Activated T-cell treated with anti-CD3 and anti-CD28 coated beads, Interleukin-2, amount 50 U/mL, for 48 hours (primary cell): ENCODE data around the gene WWOX.

Experiments used
- DNase-seq, 2 experiments: peaks; one replicate each; pipeline ENCODE4 v3.0.0-alpha.2; 2020

The WWOX gene

DNA sequence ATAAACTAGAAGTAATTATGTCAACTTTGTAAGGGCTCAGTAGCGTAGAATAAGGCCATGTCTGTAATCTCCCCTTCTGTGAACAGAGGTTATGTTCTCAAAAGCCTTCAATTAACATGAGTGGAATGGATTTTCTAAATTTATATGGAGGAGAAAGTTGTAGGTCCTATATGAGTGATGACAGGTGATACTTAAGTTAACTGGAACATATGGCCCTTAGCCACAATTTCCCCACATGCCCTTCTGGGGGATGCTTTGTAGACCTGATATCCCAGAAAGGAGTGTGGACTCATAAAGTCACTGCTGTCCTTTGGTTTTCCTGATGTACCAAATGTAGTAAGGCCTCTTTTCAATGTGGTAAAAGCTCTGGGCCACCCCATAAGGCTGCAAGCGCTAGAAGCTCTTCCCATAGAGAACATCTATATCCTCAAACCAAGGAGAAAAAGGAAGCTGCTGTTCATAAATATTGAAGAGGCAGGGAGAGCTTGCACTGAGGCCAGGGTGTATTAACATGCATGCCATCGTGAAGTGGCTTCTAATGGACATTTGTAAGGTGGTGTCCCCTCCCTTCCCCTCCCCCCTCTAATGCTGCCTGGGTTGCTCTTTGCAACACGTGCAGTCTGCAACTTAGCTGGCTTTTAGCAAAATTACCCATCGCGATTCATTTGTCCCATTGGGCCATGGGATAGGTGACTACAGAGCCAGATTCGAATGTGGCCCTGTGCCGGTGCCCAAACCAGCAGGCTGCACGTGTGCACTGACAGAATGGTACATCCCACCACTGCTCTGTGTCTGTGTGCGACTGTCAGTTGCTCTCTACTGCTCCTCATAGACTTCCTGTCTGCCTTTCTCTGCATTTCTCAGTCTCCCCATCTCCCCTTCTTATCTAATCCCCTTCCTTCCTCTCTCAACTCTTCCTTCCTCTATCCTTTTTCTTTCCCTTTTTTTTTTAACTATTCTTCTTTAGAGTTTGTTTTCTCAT is 269.0 kb downstream of the WWOX start:
- DNase-seq, result no peak

DNA sequence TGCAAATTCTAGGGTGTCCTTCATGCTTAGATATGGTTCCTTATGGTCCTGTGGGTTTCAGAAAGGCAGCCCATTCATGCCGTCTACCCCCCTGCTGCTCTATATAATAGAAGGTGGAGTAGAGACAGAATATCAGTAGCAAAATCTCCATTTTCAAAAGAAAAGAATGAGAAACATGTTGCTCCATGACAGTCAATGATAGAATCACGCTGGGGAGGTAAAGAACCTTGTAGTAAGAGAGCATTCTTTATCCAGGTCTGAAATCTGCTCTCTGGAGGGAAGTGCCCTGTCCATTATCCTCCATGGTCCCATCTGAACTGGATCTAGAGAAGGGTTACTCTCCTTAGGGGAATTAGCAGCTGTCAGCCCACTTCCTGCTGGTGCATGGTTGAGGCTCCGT is 272.8 kb downstream of the WWOX start:
- DNase-seq, result no peak

DNA sequence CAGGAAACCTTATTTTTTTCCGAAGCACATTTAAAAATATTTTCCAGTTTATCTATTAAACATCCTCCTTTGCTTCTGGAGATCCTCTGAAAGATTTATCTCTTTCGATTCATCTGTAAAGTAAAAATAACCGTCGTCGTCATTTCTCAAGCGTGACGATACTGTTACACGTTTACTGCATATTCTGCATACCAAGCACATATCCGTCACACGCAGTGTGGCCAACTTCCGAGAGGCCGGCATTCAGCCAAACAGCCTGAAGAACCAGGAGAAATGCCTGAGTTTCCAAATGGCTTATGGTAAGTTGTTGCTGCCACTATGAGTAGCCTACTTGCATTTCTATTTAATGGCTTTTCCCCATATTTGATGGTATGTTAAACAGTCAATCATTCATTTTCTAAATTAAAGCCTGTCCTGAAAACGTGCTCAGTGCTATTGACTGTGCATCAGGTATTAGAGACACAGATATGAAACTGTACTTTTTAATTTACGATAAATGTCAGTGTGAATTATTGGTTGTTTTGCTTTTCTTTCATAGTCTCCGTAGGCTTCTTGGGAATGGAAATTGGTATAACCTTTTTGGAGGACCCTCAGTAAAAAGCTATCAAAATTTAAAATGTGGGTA is 275.7 kb downstream of the WWOX start:
- no peak for DNase-seq

DNA sequence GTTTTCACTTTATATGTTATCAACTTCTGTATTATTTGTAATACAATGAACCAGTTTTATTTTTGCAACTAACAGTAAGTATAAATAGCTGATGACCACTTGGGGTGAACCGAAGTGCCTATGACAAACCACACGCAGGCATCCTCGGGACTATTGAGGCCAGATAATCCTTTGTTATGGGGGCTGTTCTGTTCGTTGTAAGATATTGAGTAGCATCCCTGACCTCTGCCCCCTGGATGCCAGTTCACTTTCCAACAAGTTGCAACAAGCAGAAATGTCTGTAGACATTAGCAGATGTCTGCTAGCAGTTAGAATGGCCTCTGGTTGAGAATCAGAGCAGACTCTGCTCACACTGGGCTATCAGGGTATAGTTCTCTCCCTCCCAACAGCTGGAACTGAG is 277.0 kb downstream of the WWOX start:
- DNase-seq, result no peak

DNA sequence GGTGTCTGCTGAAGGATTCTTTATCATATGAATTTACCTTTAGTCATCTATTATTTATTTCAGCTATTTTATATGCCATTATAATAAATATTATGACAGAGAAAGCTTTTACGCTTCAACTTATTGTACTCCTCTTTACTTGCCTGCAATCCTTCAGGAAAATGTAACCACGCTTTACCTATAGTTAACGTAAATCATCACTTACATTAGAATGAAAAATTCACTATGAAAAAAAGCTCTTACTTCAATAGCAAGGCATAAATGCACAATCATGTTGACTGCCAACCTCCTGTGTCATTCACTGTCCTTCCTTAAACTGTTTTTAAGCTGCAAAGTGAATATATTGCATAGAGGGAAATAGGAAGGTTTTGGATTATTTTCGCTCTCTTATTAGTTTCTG is 277.9 kb downstream of the WWOX start:
- no peak for DNase-seq

DNA sequence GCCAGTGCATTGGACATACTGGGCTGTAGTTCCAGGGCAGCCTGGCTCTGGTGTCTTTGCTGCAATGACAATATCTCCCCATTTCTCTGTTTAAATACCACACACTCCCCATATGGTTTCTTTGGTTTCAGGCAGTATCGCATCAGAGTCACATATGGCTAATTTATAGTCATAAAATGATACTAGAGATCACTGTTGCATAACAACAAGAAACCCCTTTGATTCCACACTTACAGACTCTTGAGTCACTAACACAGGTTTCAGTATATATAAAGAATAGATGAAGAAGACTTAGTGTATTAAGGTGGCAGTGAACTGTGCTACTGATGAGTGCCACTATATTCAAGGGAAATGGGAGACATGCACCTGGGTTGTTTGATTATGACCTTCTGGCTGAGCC is 281.6 kb downstream of the WWOX start:
- DNase-seq, result no peak

DNA sequence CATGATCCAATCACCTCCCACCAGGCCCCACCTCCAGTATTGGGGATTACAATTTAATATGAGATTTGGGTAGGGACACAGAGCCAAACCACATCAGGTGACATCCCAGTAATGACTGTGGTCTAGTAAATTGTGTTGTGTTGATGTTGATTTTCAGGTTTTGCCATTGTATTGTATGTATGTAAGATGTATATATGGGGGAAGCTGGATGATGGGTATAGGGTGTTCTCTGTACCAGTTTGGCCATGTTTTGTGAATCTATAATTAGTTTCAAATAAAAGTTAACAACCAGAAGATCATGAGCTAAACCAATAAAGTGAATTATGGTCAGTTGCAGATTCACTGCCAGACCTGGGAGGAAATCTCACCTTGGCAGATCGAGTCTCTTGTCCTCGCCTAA is 283.7 kb downstream of the WWOX start:
- DNase-seq, result no peak

DNA sequence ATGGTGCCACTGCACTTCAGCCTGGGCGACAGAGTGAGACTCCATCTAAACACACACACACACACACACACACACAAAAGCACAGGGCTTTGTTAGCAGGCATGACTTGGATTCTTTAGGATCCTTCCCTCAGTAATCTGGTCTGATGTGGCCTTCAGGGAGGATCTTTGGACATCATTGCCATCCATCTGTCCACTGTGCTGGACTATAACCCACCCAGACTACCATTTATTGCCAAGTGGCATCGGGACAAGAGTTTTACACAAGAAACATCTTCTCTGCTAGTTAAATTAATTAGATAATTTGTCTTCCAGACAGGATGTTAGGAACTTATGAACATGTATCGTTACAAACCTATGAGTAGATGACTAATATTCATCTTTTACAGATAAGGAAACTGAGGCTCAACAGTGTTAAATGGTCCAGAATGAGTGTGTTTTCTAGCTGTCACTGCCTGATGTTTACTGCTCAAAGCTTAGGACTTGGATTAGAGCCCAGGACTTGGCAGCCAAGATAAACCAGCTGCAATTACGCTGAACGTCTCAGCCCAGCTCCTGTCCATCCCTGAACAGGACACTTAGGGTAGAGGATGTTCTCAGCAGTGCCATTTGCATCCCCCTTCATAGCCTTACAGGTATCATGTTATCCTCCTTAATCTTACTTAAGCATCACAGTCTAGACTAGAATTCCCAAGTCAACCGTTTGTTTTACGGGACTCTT is 285.8 kb downstream of the WWOX start:
- no peak for DNase-seq

DNA sequence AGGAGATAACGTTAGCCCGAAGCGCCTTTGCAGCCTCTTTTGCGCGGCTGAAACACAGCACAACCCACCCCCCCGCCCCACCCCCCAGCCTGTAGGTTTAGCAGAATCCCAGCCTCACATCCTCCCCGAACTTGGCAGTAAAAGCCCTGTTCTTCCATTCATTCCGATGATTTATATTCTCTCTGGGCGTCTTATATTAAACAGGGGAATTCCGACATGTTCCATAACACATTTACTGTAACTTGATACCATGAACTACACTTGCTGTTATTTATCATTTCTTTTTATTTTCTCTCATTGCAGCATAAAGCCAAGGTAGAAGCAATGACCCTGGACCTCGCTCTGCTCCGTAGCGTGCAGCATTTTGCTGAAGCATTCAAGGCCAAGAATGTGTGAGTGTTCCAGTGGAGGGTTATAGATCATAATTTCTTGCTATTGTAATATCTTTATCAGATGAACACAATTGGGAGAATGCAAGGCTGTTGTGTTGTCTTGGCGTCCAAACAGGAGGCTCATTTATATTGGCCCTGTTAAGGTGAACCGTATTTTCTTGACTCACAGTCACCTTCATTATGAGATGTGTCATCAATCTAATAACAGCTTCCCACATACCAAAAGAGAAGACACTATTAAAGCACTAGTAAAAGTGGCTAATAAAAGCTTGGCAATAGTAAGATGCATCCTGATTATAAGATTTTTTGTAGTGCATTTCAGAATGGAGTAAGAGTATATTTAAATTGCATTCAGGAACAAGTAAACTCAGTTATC is 287.3 kb downstream of the WWOX start:
- DNase-seq, result no peak

DNA sequence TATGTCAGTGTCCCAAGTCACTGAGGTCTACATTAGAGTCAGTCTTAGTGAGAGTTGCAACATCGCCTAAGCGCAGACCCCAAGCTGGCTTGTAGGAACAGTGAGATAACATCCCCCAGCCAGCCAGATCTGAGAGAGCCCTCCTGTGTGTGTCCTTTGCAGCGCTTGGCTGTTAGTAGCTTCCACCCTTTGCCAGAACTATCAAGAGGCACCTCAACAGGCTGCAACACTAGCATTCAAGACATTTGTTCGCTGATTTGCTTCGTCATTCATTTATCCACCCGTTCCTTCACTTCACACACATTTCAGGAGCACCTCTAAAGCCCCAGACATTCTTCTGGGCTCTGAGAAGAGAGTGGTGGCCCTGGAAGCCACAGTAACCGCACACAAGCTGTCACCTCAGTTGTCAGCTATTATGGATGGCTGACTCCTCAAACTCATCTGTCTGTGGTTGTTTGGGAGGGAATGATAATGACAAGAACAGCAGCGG is 289.6 kb downstream of the WWOX start:
- DNase-seq, result no peak

DNA sequence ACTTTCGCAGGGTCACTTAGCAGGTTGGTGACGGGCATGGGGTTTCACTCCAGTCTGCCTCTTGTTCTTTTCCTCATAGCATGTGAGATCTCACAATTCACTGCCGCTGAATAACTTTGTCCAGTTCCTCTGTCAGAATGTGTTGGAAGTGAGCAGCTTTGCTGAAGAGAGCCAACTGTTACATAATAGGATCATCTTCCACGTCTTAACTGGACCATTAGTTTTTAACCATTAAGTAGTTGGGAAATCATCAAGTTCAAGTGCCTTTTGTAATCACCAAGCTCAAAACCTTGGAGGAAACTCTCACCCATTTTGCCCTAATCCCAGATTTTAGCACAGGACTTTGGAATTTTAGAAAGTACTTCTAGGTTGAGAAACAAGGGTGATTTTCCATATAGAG is 290.6 kb downstream of the WWOX start:
- no peak for DNase-seq

DNA sequence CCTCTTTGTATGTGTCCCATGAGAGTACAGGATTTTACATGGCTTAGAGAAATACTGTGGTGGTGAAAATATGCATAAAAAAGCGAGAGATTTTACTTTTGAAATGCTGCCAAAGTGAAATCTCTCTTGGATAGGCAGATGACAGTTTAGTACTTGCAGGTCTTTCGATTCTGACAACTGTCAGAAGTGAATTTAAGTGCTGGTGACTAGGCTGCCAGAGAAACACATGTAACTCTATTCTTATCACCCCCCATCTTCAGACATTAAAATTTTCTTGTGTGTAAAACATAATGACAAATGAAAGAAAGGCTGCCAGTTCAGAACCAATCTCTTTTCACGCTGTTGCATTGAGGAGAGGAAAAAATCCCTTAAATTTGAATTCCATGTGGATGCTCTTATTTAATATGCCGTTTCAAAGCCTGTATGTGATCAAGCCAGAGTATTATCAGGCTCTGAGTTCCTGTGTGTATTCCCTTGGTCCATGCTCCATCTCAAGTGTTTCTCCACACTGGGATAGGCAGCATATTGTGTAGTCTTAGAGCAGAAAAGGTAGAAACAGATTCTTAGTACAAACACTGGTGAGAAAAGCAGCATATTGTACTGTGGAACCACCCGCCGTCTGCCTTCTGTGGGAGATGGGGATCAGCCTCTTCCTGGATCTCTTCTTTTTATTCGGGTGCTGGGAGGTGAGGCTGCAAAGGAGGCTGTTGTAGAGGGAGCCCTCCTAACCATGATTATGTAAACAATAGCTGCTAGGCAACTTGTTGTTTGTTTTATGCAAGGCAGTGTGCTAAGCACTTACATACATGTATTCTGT is 291.3 kb downstream of the WWOX start:
- DNase-seq, result no peak

DNA sequence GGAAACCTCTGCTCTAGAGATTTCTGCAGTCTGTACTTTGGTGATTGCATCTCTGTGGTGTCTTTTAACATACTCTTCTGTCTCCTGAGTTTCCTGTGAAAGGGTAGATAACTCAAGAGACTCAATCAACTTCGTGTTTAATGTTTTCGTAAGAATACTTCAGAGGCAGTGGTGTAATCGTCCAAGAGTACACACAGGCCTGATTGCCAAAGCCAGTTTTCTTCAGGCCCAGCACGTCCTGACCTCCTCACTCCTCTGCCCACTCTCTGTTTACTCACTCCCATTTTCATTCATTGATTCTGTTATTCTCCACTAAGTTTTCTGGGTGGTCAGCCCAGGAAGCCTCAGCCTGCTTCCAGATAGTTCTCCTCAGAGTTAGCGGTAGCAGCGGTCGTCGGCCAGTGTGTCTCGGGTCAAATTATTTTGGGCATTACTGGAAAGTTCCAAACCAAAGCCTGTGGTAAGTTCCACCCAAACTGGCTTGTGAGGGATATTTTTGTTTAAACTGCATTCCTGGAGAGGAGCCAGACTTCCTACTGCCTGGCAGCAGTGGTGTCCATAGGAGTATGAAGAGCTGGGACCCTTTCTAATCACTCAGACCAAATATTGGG is 293.2 kb downstream of the WWOX start:
- no peak for DNase-seq

DNA sequence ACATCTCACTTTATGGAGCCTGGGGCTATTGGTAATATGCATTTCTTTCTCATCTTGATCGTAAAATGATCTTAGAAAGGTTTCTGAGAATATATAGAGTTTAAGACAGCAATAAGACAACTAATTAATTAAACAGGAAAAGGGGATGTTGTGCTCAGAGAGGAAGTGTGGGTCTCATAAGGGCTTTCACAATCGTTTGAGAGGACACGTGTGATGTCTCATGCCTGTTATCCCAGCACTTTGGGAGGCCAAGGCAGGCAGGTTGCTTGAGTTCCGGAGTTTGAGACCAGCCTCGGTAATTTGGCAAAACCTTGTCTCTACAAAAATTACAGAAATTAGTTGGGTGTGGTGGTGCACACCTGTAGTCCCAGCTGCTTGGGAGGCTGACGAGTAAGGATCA is 295.6 kb downstream of the WWOX start:
- DNase-seq, result no peak

DNA sequence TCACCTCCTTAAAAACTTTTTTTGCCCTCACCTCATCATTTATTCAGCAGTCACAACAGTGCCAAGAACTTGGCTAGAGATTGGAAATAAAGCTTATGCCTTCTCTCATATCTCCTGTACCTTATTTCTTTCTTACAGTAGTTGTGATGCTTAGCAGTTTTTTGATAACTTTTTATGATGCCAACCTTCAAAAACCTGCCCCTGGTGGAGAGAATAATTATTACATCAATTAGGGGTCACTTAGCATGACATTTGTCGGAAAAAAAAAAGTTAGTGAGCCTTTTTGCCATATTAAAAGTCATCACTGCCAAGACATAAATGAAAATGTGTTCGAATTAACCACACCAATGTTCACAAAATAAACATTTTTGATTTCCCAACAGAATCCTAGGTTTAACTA is 296.6 kb downstream of the WWOX start:
- no peak for DNase-seq

DNA sequence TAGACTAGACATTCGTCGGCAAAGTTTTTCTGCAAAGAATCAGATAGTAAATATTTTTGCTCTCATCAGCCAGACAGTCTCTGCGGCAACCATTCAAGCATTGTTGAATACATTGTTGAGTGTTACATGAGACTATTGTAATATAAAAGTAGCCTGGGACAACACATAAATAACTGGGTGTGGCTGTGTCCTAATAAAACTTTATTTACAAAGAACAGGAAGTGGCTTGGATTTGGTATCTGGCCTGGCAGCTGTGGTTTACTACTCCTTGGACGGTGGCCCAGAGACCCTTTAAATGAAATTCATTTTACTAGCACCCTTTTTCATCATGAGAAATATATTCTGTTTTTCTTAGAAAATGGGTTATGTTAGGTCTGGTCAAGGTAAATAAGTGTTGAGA is 297.2 kb downstream of the WWOX start:
- DNase-seq, result no peak

DNA sequence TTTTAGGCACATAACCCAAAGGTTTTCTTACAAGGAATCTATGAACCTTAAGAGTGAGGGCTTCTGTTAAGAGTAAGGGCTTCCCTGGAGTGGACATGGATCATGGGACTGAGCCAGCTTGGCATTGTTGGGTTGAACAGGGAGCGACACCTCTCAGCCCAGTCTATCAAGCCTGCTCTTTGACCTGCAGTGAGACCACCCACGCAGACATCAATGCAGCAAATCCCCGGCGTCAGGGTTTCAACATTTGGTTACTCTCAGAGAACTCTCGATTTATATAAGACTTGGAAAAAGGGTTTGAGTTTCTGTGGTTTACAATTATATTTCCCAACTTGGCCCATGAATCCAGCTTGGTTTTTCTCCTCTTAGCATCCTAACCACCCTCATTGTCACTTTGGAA is 299.9 kb downstream of the WWOX start:
- DNase-seq, result no peak

DNA sequence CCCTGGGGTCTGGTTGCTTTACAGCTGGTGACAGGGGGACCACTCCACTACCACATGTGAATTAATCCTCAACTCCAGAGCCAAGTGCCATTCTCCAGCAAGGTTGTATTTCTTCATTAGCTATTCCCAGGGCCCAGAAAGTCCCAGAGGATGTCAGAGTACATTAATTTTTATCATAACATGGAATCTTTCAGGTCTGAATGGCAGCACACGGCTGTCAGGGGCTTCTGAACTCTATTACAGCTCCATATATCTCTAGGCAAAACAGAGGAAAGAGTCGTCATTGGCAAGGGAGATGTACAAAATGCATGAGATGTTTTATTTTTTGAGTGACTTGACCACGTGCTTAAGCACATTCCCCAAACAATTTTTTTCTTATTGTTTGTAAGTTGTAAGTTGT is 303.4 kb downstream of the WWOX start:
- DNase-seq, result no peak

DNA sequence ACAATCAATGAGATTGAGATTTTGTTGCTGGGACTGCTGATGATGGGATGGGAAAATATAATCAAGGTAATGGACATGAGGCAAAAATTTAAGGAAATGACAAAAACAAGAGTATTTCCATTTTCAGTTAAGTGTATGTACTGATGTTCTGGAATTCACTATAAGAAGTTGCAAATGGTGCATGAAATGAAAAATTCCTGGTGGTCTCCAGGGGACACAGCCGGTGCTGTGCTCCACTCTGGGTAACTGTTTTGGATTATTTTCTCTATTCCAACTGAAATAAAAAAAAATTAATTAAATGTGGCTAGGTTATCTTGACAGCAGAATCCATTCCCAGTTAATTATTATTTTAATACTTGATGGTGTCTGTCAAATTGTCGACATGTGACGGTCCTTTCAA is 305.6 kb downstream of the WWOX start:
- no peak for DNase-seq

DNA sequence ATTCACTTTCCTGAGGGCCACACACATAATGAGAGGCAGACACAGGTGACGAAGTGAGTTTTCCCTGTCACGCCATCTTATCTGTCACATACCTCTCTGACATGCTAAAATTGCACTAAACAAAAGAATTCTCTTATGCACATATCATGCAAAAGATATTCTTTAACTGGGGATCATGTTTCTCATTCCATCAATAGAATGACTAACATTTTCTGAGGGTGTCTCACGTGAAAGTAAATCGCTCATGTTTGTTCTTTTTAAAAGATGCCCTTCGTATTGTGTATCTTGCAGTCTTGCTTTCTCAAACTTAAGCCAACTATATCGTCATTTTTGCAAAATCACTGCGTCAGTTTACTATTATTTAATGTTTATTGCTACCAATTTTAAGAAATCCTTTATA is 306.4 kb downstream of the WWOX start:
- no peak for DNase-seq

DNA sequence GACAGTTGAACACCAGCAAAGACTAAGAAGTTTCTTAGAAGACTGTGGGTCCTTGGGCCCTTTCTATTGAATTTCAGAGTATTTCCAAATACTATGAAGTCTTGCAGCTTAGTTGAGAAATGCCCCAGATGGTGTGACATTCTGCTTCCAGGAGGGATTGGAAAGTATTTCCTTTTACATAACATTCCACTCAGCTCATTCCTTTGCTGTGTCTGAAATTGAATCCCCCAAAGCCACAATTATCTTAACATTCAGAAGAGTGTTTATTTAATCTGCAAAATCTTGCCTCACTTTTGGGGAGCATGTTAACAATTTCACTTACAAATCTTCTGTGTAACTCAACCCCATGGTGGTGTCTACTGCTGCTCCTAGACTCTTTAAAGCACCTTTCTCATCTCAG is 307.7 kb downstream of the WWOX start:
- no peak for DNase-seq

DNA sequence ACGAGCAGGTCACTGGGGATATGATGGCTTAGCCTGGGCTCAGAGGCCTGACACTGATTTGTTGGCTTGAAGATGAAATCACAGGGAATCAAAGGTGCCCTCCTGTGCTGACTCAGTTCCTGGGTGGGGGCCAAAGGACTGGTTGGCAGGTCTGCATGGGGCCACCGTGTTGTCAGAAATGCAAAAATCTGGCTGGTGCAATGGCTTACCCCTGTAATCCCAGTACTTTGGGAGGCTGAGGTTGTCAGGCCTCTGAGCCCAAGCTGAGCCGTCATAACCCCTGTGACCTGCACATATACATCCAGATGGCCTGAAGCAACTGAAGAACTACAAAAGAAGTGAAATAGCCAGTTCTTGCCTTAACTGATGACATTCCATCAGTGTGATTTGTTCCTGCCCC is 314.2 kb downstream of the WWOX start:
- DNase-seq, result no peak
